Prostate gland (tissue), 2 donors: ENCODE results near the gene DHDH.

Source experiments
- POLR2AphosphoS5 ChIP-seq: sonication (generic); formaldehyde crosslinking; IDR thresholded peaks from one replicate; pipeline ENCODE4 v1.6.1; 2017; ENCODE audit warnings: antibody characterized with exemption
- TF ChIP-seq, protein P1 (sequence below), 4 experiments: fragments of 200-600 bp in 2 of 4; fragments of 450-650 bp in 2 of 4; sonication (generic) in 2 of 4; IDR thresholded peaks; 1 replicate in 3 of 4; 2 replicates in 1 of 4; pipeline ENCODE4 v1.5.1; 2016 to 2019; ENCODE audit warnings: antibody characterized with exemption in 4 of 4, mild to moderate bottlenecking in 2 of 4, moderate library complexity in 2 of 4

- TF ChIP-seq, protein P1, sequence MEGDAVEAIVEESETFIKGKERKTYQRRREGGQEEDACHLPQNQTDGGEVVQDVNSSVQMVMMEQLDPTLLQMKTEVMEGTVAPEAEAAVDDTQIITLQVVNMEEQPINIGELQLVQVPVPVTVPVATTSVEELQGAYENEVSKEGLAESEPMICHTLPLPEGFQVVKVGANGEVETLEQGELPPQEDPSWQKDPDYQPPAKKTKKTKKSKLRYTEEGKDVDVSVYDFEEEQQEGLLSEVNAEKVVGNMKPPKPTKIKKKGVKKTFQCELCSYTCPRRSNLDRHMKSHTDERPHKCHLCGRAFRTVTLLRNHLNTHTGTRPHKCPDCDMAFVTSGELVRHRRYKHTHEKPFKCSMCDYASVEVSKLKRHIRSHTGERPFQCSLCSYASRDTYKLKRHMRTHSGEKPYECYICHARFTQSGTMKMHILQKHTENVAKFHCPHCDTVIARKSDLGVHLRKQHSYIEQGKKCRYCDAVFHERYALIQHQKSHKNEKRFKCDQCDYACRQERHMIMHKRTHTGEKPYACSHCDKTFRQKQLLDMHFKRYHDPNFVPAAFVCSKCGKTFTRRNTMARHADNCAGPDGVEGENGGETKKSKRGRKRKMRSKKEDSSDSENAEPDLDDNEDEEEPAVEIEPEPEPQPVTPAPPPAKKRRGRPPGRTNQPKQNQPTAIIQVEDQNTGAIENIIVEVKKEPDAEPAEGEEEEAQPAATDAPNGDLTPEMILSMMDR (IDR thresholded peaks at IDR 0.05), result peak in 2 of 4 experiments; percentile 19 to 20
- TF ChIP-seq POLR2AphosphoS5, result peak; percentile 98
Measured at GRCh38 chr19:48965040-48965805, 31.7 kb downstream of the DHDH start, which contains the start of gene FTL.
